Vagina (tissue), 2 donors: ENCODE data around the gene RBFOX1.

Experiments used
- CTCF ChIP-seq, 3 experiments: fragments of 450-650 bp in 2 of 3; fragments of 200-600 bp in 1 of 3; sonication (generic) in 1 of 3; IDR thresholded peaks; one replicate each; pipeline ENCODE4 v1.5.1; 2017 to 2019; ENCODE audit warnings: antibody characterized with exemption in 3 of 3, mild to moderate bottlenecking in 2 of 3, moderate library complexity in 2 of 3
- POLR2A ChIP-seq, 2 donors: fragments of 450-650 bp; IDR thresholded peaks; one replicate each; pipeline ENCODE4 v1.6.1; 2017; ENCODE audit warnings: antibody characterized with exemption in 2 of 2, mild to moderate bottlenecking in 2 of 2, moderate library complexity in 2 of 2
- POLR2AphosphoS5 ChIP-seq, 2 donors: sonication (generic); formaldehyde crosslinking; IDR thresholded peaks; one replicate each; pipeline ENCODE4 v1.9.0; 2017; ENCODE audit warnings: antibody characterized with exemption in 2 of 2, mild to moderate bottlenecking in 2 of 2, low read depth in 1 of 2; ENCODE audit not compliant: insufficient read depth in 1 of 2

- TF ChIP-seq CTCF (IDR thresholded peaks at IDR 0.05) (no peak), POLR2A (IDR thresholded peaks at IDR 0.05) (no peak), POLR2AphosphoS5 (IDR thresholded peaks at IDR 0.05; ENCODE audit: insufficient read depth in 1 of 2, low read depth in 1 of 2) (no peak)
Measured at GRCh38 chr16:7431723-7432122, 99.1 kb downstream of the RBFOX1 start.
